ENCODE data around the gene MTRF1. TPM values are rescaled to one million over a fixed set of nuclear protein-coding genes. Genes with fewer than 3 reads are reported as not detected.
"Not testable (repeated sequence)": the region's sequence is repeated elsewhere in the genome, so short reads cannot be mapped to it uniquely, and the experiment has no call there.

The MTRF1 gene
- total RNA-seq, 1 donor from 2014 or later = 13.7 TPM

DNA sequence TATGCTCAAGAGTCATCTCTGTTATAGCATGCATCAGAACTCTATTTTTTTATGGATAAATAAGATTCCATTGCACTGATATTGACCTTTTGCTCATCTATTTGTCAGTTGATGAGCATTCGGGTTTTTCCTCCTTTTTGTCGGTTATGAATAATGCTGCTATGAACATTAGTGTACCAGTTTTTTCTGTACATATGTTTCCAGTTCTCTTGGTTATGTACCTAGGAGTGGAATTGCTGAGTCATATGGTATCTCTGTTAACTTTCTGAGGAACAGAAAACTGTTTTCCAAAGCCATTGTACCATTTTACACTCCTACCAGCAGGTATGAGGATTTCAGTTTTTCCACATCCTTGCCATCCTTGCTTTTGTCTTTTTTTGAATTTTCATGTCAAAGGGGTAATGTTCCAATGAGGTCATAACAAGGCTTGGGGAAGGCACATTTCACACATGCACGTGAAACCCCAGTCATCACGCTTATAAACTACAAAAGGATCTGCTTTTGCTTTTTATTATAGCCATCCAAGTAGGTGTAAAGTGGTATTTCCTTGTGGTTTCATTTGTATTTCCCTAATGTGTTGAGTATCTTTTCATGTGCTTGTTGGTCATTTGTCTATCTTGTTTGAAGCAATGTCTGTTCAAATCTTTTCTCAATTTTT lies 83.7 kb downstream of the MTRF1 start:
- no peaks in the 10 kb centered on the region for H3K9me3 ChIP-seq
- no peaks in the 10 kb centered on the region for H3K27me3 ChIP-seq (ENCODE audit: low read depth)
- TF ChIP-seq, protein P1, sequence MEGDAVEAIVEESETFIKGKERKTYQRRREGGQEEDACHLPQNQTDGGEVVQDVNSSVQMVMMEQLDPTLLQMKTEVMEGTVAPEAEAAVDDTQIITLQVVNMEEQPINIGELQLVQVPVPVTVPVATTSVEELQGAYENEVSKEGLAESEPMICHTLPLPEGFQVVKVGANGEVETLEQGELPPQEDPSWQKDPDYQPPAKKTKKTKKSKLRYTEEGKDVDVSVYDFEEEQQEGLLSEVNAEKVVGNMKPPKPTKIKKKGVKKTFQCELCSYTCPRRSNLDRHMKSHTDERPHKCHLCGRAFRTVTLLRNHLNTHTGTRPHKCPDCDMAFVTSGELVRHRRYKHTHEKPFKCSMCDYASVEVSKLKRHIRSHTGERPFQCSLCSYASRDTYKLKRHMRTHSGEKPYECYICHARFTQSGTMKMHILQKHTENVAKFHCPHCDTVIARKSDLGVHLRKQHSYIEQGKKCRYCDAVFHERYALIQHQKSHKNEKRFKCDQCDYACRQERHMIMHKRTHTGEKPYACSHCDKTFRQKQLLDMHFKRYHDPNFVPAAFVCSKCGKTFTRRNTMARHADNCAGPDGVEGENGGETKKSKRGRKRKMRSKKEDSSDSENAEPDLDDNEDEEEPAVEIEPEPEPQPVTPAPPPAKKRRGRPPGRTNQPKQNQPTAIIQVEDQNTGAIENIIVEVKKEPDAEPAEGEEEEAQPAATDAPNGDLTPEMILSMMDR (IDR thresholded peaks at IDR 0.05) = no peak
- no peak overlapping the region for H3K4me3 ChIP-seq
- H3K27ac ChIP-seq = no peak overlapping the region
- no peaks in the 10 kb centered on the region for H3K4me1 ChIP-seq
- H3K36me3 ChIP-seq = no peaks in the 10 kb centered on the region
- intact Hi-C loops (cut with DNase I) = no loop called here
- ATAC-seq = no peak
- no peak for DNase-seq

DNA sequence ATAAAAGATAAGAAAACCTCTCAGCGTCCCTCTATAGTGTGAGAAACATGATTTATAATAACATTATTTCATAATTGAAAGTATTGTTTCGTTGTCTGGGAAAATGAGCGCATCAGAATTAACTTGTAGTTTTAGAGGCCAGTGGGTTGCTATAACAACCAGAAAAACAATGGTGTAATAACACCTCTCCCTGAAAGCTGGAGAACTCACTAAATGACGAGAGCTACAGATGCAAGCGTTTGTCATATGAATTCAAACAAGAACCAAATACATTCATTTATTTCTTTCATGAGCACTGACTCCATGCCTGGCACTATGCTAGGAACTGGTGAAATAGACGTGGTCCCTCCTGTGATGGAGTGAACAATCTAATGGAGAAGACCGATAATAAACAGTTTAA lies 85.3 kb downstream of the MTRF1 start:
- ATAC-seq = peak; percentile 63 to 81
- peak overlapping the region; percentile 53 for H3K27ac ChIP-seq

GRCh38 chr13:41177616-41178015 lies 85.8 kb downstream of the MTRF1 start:
- no peak overlapping the region for H3K4me3 ChIP-seq
- H3K27me3 ChIP-seq (ENCODE audit: low read depth) = no peaks in the 10 kb centered on the region
- TF ChIP-seq, protein P1 (IDR thresholded peaks at IDR 0.05) = no peak
- peak; percentile 57 to 63 for ATAC-seq
- intact Hi-C loops (cut with DNase I) = no loop called here
- H3K4me1 ChIP-seq = no peaks in the 10 kb centered on the region
- peak overlapping the region; percentile 53 for H3K27ac ChIP-seq
- no peaks in the 10 kb centered on the region for H3K9me3 ChIP-seq
- no peaks in the 10 kb centered on the region for H3K36me3 ChIP-seq
- DNase-seq = no peak

More for the DNA sequence above, 85.3 kb downstream of the MTRF1 start:
- no peaks in the 10 kb centered on the region for H3K9me3 ChIP-seq
- no peaks in the 10 kb centered on the region for H3K4me1 ChIP-seq
- no peaks in the 10 kb centered on the region for H3K36me3 ChIP-seq
- H3K27me3 ChIP-seq (ENCODE audit: low read depth) = no peaks in the 10 kb centered on the region
- no peak for DNase-seq
- no peak overlapping the region for H3K4me3 ChIP-seq
- TF ChIP-seq, protein P1 (IDR thresholded peaks at IDR 0.05) = no peak
- intact Hi-C loops (cut with DNase I) = no loop called here

GRCh38 chr13:41175576-41175975 lies 87.8 kb downstream of the MTRF1 start:
- DNase-seq; H3K9me3 ChIP-seq; H3K36me3 ChIP-seq; H3K27me3 ChIP-seq (ENCODE audit: low read depth); H3K27ac ChIP-seq; H3K4me3 ChIP-seq; intact Hi-C loops (cut with DNase I); H3K4me1 ChIP-seq; ATAC-seq: not testable (repeated sequence)

Other genes with a start within 250 kb of the MTRF1 start
- gene ELF1, start 244.3 kb downstream of the MTRF1 start, total RNA-seq = 98.1 TPM
- 10.8 TPM for gene WBP4, start 202.1 kb downstream of the MTRF1 start, total RNA-seq
- gene KBTBD6, start 130.8 kb downstream of the MTRF1 start, total RNA-seq = 6.0 TPM
- 8.4 TPM for gene KBTBD7, start 69.0 kb downstream of the MTRF1 start, total RNA-seq
- gene NAA16, start 47.7 kb upstream of the MTRF1 start, total RNA-seq = 14.9 TPM
- gene RGCC, start 194.0 kb upstream of the MTRF1 start, total RNA-seq = 381 TPM

Data from lower lobe of right lung (tissue), 2 donors.